Parathyroid adenoma (tissue), 2 donors: ENCODE data around the gene ROCK2.

Experiments used
- H2AFZ ChIP-seq: fragments of 300-600 bp; sonication (generic); one replicate; pipeline ENCODE4 v1.7.0; 2017; ENCODE audit warnings: antibody characterized with exemption, mild to moderate bottlenecking
- H3K27ac ChIP-seq: fragments of 300-600 bp; sonication (generic); one replicate; pipeline ENCODE4 v1.7.0; 2017
- H3K27me3 ChIP-seq: fragments of 300-600 bp; sonication (generic); one replicate; pipeline ENCODE4 v1.7.0; 2017; ENCODE audit warnings: low read length; ENCODE audit not compliant: control insufficient read depth, insufficient read depth
- H3K36me3 ChIP-seq: fragments of 300-600 bp; sonication (generic); one replicate; pipeline ENCODE4 v1.7.0; 2017; ENCODE audit warnings: low read length; ENCODE audit not compliant: control insufficient read depth, insufficient read depth
- H3K4me1 ChIP-seq: fragments of 300-600 bp; sonication (generic); one replicate; pipeline ENCODE4 v1.7.0; 2017; ENCODE audit warnings: control low read depth
- H3K4me2 ChIP-seq: fragments of 300-600 bp; sonication (generic); one replicate; pipeline ENCODE4 v1.7.0; 2017; ENCODE audit warnings: low read length
- H3K4me3 ChIP-seq: fragments of 300-600 bp; sonication (generic); one replicate; pipeline ENCODE4 v1.7.0; 2017; ENCODE audit warnings: low read depth, low read length
- H3K79me2 ChIP-seq: fragments of 300-600 bp; sonication (generic); one replicate; pipeline ENCODE4 v1.7.0; 2017; ENCODE audit warnings: control low read depth
- H3K9ac ChIP-seq: fragments of 300-600 bp; sonication (generic); one replicate; pipeline ENCODE4 v1.7.0; 2017; ENCODE audit warnings: mild to moderate bottlenecking
- H3K9me3 ChIP-seq: fragments of 300-600 bp; sonication (generic); one replicate; pipeline ENCODE4 v1.7.0; 2017; ENCODE audit warnings: low read length; ENCODE audit not compliant: control insufficient read depth
- TF ChIP-seq, protein P1 (sequence below): fragments of 300-600 bp; sonication (generic); IDR thresholded peaks from one replicate; pipeline ENCODE4 v1.7.0; 2017; ENCODE audit warnings: antibody characterized with exemption, mild to moderate bottlenecking
- donor health status: primary hyperparathyroidism.

ROCK2 gene

GRCh38 chr2:11214770-11215169, 129.7 kb downstream of the ROCK2 start:
- H3K27me3 ChIP-seq: no peaks in the 10 kb centered on the region
- H3K79me2 ChIP-seq: no peaks in the 10 kb centered on the region
- no peak overlapping the region for H3K4me2 ChIP-seq
- no peaks in the 10 kb centered on the region for H3K36me3 ChIP-seq
- no peak overlapping the region for H2AFZ ChIP-seq
- no peaks in the 10 kb centered on the region for H3K9me3 ChIP-seq
- H3K4me1 ChIP-seq: no peaks in the 10 kb centered on the region
- TF ChIP-seq, protein P1, sequence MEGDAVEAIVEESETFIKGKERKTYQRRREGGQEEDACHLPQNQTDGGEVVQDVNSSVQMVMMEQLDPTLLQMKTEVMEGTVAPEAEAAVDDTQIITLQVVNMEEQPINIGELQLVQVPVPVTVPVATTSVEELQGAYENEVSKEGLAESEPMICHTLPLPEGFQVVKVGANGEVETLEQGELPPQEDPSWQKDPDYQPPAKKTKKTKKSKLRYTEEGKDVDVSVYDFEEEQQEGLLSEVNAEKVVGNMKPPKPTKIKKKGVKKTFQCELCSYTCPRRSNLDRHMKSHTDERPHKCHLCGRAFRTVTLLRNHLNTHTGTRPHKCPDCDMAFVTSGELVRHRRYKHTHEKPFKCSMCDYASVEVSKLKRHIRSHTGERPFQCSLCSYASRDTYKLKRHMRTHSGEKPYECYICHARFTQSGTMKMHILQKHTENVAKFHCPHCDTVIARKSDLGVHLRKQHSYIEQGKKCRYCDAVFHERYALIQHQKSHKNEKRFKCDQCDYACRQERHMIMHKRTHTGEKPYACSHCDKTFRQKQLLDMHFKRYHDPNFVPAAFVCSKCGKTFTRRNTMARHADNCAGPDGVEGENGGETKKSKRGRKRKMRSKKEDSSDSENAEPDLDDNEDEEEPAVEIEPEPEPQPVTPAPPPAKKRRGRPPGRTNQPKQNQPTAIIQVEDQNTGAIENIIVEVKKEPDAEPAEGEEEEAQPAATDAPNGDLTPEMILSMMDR: no peak
- no peak overlapping the region for H3K27ac ChIP-seq
- no peak overlapping the region for H3K9ac ChIP-seq
- H3K4me3 ChIP-seq: no peak overlapping the region

DNA sequence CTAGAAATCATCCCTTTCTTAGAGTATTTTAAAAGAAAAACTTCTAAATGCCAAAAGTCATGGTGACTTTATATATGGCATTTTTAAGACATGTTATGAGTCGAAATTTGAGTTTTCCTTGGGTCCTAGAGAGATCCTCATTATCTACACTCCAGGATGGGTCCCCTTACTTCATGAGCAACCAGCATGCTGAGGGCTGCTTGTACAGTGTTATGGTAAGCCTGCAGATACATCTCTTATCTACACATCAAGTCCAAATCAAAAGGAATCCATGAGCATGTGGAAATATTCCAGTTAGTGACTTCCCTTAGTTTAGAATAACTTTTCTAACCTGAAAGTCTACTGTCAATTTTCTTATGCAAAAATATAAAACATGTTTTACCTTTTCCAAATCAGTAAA, 130.5 kb downstream of the ROCK2 start:
- no peaks in the 10 kb centered on the region for H3K36me3 ChIP-seq

DNA sequence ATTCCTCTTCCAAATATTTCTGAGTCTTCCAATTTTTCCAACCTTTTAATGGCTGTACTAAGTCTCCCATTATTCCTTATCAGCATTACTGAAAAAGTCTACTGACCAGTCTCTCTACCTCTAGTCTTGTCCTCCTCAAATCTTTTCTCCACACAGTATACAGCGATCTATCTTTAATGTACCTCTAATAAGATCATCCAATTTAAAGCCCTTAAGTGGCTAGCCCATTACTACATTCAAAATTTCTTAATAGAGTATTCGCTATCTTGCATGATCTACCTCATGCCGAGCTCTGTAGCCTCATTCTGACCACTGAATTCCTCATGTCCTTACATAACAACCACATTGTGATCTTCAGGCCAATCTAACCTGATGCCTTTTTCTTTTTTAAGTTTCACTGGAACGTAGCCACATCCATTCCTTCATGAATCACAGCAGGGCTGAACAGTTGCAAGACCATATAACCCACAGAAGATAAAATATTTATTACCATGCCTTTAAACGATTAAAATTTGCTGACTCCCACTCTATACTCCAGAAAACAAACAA, 131.3 kb downstream of the ROCK2 start:
- TF ChIP-seq, protein P1: no peak
- Histone ChIP-seq H3K27ac (no peak overlapping the region), H3K36me3 (no peaks in the 10 kb centered on the region), H3K4me3 (no peak overlapping the region), H3K79me2 (no peaks in the 10 kb centered on the region), H3K9ac (no peak overlapping the region), H3K4me1 (no peaks in the 10 kb centered on the region), H2AFZ (no peak overlapping the region), H3K4me2 (no peak overlapping the region), H3K27me3 (no peaks in the 10 kb centered on the region), H3K9me3 (no peaks in the 10 kb centered on the region)

More for the DNA sequence above, 130.5 kb downstream of the ROCK2 start:
- no peak overlapping the region for H3K9ac ChIP-seq
- no peak overlapping the region for H2AFZ ChIP-seq
- H3K4me2 ChIP-seq: no peak overlapping the region
- H3K79me2 ChIP-seq: no peaks in the 10 kb centered on the region
- no peak overlapping the region for H3K27ac ChIP-seq
- no peak overlapping the region for H3K4me3 ChIP-seq
- no peaks in the 10 kb centered on the region for H3K27me3 ChIP-seq
- no peaks in the 10 kb centered on the region for H3K4me1 ChIP-seq
- no peaks in the 10 kb centered on the region for H3K9me3 ChIP-seq
- TF ChIP-seq, protein P1: no peak

DNA sequence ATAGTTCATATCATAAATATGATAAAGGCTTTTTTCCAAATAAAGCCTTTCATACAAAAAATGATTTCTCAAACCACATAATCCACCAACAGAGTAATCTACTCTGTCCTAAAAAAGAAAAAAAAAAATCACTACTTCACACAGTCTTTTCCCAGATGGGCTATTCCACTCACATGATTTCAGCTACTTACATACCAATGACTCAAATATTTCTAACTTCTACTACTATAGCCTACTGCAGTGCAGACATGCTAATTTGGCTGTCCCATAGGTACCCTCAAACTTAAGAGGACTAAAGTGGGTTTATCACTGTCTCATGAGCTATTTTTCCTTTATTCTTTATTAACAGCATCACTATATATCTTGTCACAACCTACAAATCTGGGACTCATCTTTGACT, 131.8 kb downstream of the ROCK2 start:
- H3K79me2 ChIP-seq: no peaks in the 10 kb centered on the region
- no peak overlapping the region for H3K27ac ChIP-seq
- H3K27me3 ChIP-seq: no peaks in the 10 kb centered on the region
- no peak overlapping the region for H2AFZ ChIP-seq
- no peaks in the 10 kb centered on the region for H3K36me3 ChIP-seq
- no peak overlapping the region for H3K9ac ChIP-seq
- no peak overlapping the region for H3K4me2 ChIP-seq
- H3K4me1 ChIP-seq: no peaks in the 10 kb centered on the region
- no peaks in the 10 kb centered on the region for H3K9me3 ChIP-seq
- H3K4me3 ChIP-seq: no peak overlapping the region
- TF ChIP-seq, protein P1: no peak

DNA sequence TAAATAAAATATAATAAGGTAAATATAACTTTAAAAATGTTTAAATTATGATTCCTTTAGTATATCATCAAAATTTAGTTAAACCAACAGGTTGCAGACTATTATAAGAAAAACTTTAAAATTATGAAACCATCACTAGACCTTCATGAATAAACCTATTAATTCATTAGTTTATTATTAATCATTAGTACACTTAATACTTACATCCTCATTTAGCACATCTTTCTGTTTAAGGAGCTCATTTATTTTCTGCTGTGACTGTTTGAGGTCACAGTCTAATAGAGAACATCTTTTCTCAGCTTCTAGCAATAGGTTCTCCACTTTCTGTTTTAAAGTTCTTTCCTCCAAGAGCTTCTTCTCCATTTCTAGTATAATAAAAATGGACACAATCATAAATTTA, 136.4 kb downstream of the ROCK2 start:
- no peaks in the 10 kb centered on the region for H3K79me2 ChIP-seq
- H2AFZ ChIP-seq: no peak overlapping the region
- H3K27ac ChIP-seq: no peak overlapping the region
- H3K36me3 ChIP-seq: no peaks in the 10 kb centered on the region
- H3K9ac ChIP-seq: no peak overlapping the region
- no peak overlapping the region for H3K4me3 ChIP-seq
- no peaks in the 10 kb centered on the region for H3K27me3 ChIP-seq
- TF ChIP-seq, protein P1: no peak
- no peaks in the 10 kb centered on the region for H3K9me3 ChIP-seq
- H3K4me1 ChIP-seq: no peaks in the 10 kb centered on the region
- no peak overlapping the region for H3K4me2 ChIP-seq
